GM23338 (cell line): ENCODE measurements around the gene TNFSF13. TPM values are rescaled to one million over a fixed set of nuclear protein-coding genes. Genes with fewer than 3 reads are reported as not detected.

Experiments
- ATAC-seq: fragments of 200-7000 bp; cut with Tn5 transposase; 3 replicates; pipeline ENCODE4 v1.9.1; 2020
- DNase-seq: peaks from one replicate; pipeline ENCODE4 v3.0.0-alpha.2; 2015; ENCODE audit warnings: low spot score
- H2AFZ ChIP-seq: fragments of 200-600 bp; sonication (generic); 2 replicates; pipeline ENCODE4 v1.8.0; 2016; ENCODE audit warnings: antibody characterized with exemption, mild to moderate bottlenecking, moderate library complexity
- H3F3A ChIP-seq: fragments of 200-600 bp; sonication (generic); replicated peaks from 2 replicates; pipeline ENCODE4 v1.8.0; 2017; ENCODE audit warnings: antibody characterized with exemption, mixed run types, low read depth
- H3K27ac ChIP-seq: fragments of 200-600 bp; sonication (generic); 2 replicates; pipeline ENCODE4 v1.6.1; 2016; ENCODE audit warnings: low read depth
- H3K27me3 ChIP-seq: fragments of 200-600 bp; sonication (generic); 2 replicates; pipeline ENCODE4 v1.8.0; 2016; ENCODE audit warnings: mild to moderate bottlenecking, mixed run types, moderate library complexity; ENCODE audit not compliant: insufficient read depth
- H3K36me3 ChIP-seq: fragments of 200-600 bp; sonication (generic); 2 replicates; pipeline ENCODE4 v1.8.0; 2016; ENCODE audit warnings: mild to moderate bottlenecking; ENCODE audit not compliant: insufficient read depth
- H3K4me1 ChIP-seq: fragments of 200-600 bp; sonication (generic); 2 replicates; pipeline ENCODE4 v1.8.0; 2016; ENCODE audit warnings: mild to moderate bottlenecking, moderate library complexity; ENCODE audit not compliant: insufficient read depth
- H3K4me2 ChIP-seq: fragments of 200-600 bp; sonication (generic); 2 replicates; pipeline ENCODE4 v1.7.1; 2017; ENCODE audit warnings: mixed run types
- H3K4me3 ChIP-seq: fragments of 200-600 bp; sonication (generic); 2 replicates; pipeline ENCODE4 v1.6.1; 2016; ENCODE audit warnings: mixed run types
- H3K79me2 ChIP-seq: fragments of 200-600 bp; sonication (generic); replicated peaks from 2 replicates; pipeline ENCODE4 v1.8.0; 2017; ENCODE audit warnings: mild to moderate bottlenecking; ENCODE audit not compliant: insufficient read depth
- H3K9me2 ChIP-seq: fragments of 200-600 bp; sonication (generic); 2 replicates; pipeline ENCODE4 v1.8.0; 2017; ENCODE audit not compliant: insufficient read depth
- H4K20me1 ChIP-seq: fragments of 200-600 bp; sonication (generic); replicated peaks from 2 replicates; pipeline ENCODE4 v1.8.0; 2017; ENCODE audit warnings: mild to moderate bottlenecking; ENCODE audit not compliant: insufficient read depth
- H3K27ac Mint-ChIP-seq: 2 replicates; pipeline ENCODE4 v1.8.0; 2020; ENCODE audit warnings: inconsistent platforms, mild to moderate bottlenecking, moderate library complexity, mixed read lengths
- H3K27me3 Mint-ChIP-seq: 3 replicates; pipeline ENCODE4 v1.8.0; 2022; ENCODE audit warnings: low read depth, mild to moderate bottlenecking, moderate library complexity, mixed read lengths, inconsistent platforms; ENCODE audit not compliant: insufficient read depth, poor library complexity
- H3K36me3 Mint-ChIP-seq: 3 replicates; pipeline ENCODE4 v1.8.0; 2021; ENCODE audit warnings: low read depth, mild to moderate bottlenecking, inconsistent platforms, moderate library complexity, mixed read lengths
- H3K4me1 Mint-ChIP-seq: 3 replicates; pipeline ENCODE4 v1.8.0; 2020; ENCODE audit warnings: mild to moderate bottlenecking, inconsistent platforms, mixed read lengths
- H3K4me3 Mint-ChIP-seq: 3 replicates; pipeline ENCODE4 v1.8.0; 2021; ENCODE audit warnings: moderate library complexity, mild to moderate bottlenecking, inconsistent platforms, mixed read lengths
- H3K9me3 Mint-ChIP-seq: 3 replicates; pipeline ENCODE4 v1.8.0; 2020; ENCODE audit warnings: moderate library complexity, mild to moderate bottlenecking, inconsistent platforms, mixed read lengths
- CREB1 ChIP-seq: fragments of 250-450 bp; sonication (Bioruptor Pico); IDR thresholded peaks from 2 replicates; pipeline ENCODE4 v1.5.0; 2020; ENCODE audit warnings: low read depth, mild to moderate bottlenecking, moderate library complexity
- EZH2phosphoT487 ChIP-seq: fragments of 200-600 bp; sonication (generic); IDR thresholded peaks from one replicate; pipeline ENCODE4 v1.8.1; 2018; ENCODE audit warnings: antibody characterized with exemption; ENCODE audit not compliant: unreplicated experiment
- NANOG ChIP-seq: IDR thresholded peaks from 2 replicates; pipeline ENCODE4 v1.6.1; 2016; ENCODE audit warnings: antibody characterized with exemption, borderline replicate concordance
- STAT1 ChIP-seq: IDR thresholded peaks from one replicate; pipeline ENCODE4 v1.6.1; 2016; ENCODE audit warnings: antibody characterized with exemption; ENCODE audit not compliant: unreplicated experiment
- ZNF462 ChIP-seq: fragments of 250-450 bp; sonication (Bioruptor Pico); IDR thresholded peaks from 2 replicates; pipeline ENCODE4 v1.5.0; 2020; ENCODE audit warnings: mild to moderate bottlenecking, moderate library complexity
- polyA plus RNA-seq: library from polyadenylated mRNA; unstranded; fragments of >200 nt; fragmentation: Nextera tagmentation; extraction: Ambion mirVana; gene quantifications from 2 replicates; pipeline ENCODE4 v1.2.1, GENCODE V29; 2016
- total RNA-seq: library from RNA; depleted of rRNA; stranded (reverse); fragments of >200 nt; shearing (Covaris generic); gene quantifications from 2 replicates; pipeline ENCODE4 v1.2.3, GENCODE V29; 2014
- TF ChIP-seq, protein P1 (sequence below): IDR thresholded peaks from one replicate; pipeline ENCODE4 v1.6.1; 2018; ENCODE audit warnings: antibody characterized with exemption; ENCODE audit not compliant: unreplicated experiment

TNFSF13 gene
- total and polyA plus RNA-seq, 2 experiments from 2014 or later, result 2.2 TPM; not detected in 1

GRCh38 chr17:7551396-7551795, 7.2 kb upstream of the TNFSF13 start (continued):
- TF ChIP-seq ZNF462 (CRISPR knock-in tag), result no peak
- no peak for TF ChIP-seq EZH2phosphoT487
- TF ChIP-seq CREB1, result no peak

DNA sequence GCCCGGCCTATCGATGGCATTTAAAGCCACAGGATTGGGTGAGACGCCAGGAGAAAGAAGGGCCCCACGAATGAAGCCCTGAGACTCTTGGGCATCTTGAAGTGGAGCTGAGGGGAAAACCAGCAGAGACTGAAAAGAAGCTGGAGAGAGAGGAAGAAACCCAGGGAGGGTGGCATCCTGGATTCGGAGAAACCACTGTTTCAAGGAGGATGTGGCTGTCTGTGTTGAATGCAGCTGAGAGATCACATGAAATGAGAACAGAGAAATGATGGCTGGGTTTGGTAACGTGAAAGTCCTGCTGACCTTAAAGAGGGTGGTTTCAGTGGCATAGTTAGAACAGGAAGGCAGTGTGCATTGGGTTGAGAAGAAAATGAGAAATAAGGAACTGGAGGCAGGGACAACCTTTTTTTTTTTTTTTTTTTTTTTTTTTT, 5.9 kb upstream of the TNFSF13 start:
- Histone ChIP-seq H3K27me3 (peaks cover 10% of the 10 kb centered on the region), H3K27ac (no peak overlapping the region), H3K36me3 (no peaks in the 10 kb centered on the region), H2AFZ (no peak overlapping the region), H4K20me1 (no peaks in the 10 kb centered on the region), H3K79me2 (no peaks in the 10 kb centered on the region), H3K9me2 (no peaks in the 10 kb centered on the region), H3F3A (peaks cover 21% of the 10 kb centered on the region), H3K4me1 (peaks cover 12% of the 10 kb centered on the region), H3K4me3 (no peak overlapping the region), H3K4me2 (no peak overlapping the region)
- no peak for ATAC-seq
- H3K36me3 Mint-ChIP-seq, result no peaks in the 10 kb centered on the region
- H3K27me3 Mint-ChIP-seq, result peaks cover 14% of the 10 kb centered on the region
- no peak for DNase-seq
- no peak overlapping the region; the same call in 2 of the 3 replicates for H3K4me3 Mint-ChIP-seq
- H3K27ac Mint-ChIP-seq, result no peak overlapping the region
- peaks cover 23% of the 10 kb centered on the region for H3K4me1 Mint-ChIP-seq
- H3K9me3 Mint-ChIP-seq, result no peaks in the 10 kb centered on the region
- TF ChIP-seq ZNF462 (CRISPR knock-in tag) (no peak), STAT1 (no peak), NANOG (no peak)
- TF ChIP-seq, protein P1, sequence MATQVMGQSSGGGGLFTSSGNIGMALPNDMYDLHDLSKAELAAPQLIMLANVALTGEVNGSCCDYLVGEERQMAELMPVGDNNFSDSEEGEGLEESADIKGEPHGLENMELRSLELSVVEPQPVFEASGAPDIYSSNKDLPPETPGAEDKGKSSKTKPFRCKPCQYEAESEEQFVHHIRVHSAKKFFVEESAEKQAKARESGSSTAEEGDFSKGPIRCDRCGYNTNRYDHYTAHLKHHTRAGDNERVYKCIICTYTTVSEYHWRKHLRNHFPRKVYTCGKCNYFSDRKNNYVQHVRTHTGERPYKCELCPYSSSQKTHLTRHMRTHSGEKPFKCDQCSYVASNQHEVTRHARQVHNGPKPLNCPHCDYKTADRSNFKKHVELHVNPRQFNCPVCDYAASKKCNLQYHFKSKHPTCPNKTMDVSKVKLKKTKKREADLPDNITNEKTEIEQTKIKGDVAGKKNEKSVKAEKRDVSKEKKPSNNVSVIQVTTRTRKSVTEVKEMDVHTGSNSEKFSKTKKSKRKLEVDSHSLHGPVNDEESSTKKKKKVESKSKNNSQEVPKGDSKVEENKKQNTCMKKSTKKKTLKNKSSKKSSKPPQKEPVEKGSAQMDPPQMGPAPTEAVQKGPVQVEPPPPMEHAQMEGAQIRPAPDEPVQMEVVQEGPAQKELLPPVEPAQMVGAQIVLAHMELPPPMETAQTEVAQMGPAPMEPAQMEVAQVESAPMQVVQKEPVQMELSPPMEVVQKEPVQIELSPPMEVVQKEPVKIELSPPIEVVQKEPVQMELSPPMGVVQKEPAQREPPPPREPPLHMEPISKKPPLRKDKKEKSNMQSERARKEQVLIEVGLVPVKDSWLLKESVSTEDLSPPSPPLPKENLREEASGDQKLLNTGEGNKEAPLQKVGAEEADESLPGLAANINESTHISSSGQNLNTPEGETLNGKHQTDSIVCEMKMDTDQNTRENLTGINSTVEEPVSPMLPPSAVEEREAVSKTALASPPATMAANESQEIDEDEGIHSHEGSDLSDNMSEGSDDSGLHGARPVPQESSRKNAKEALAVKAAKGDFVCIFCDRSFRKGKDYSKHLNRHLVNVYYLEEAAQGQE, result no peak
